HG02642 (cell line): ENCODE measurements around the gene RANBP6.
A peak's percentile ranks its signal among the peaks of the same experiment; 100 is the strongest.
"Not testable (repeated sequence)": the region's sequence is repeated elsewhere in the genome, so short reads cannot be mapped to it uniquely, and the experiment has no call there.

Experiments
- ATAC-seq: cut with Tn5 transposase; IDR thresholded peaks from one replicate; pipeline ENCODE4 v1.9.1; 2021; ENCODE audit warnings: mild to moderate bottlenecking; ENCODE audit not compliant: unreplicated experiment, poor library complexity

The RANBP6 gene

GRCh38 chr9:6015278-6016157 lies at the start of gene RANBP6:
TSS of gene RANBP6 (minus strand) at chr9:6015624. CDS start at chr9:6015607, 17 bp downstream.
- peak; percentile 99 for ATAC-seq

DNA sequence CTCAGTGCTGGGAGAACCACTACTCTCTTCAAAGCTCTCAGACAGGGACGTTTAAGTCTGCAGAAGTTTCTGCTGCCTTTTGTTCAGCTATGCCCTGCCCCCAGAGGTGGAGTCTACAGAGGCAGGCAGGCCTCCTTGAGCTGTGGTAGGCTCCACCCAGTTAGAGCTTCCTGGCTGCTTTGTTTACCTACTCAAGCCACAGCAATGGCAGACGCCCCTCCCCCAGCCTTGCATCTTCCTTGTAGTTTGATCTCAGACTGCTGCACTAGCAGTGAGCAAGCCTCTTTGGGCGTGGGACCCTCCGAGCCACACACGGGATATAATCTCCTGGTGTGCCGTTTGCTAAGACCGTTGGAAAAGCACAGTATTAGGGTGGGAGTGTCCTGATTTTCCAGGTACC lies 47.7 kb upstream of the RANBP6 start:
- not testable (repeated sequence) for ATAC-seq

DNA sequence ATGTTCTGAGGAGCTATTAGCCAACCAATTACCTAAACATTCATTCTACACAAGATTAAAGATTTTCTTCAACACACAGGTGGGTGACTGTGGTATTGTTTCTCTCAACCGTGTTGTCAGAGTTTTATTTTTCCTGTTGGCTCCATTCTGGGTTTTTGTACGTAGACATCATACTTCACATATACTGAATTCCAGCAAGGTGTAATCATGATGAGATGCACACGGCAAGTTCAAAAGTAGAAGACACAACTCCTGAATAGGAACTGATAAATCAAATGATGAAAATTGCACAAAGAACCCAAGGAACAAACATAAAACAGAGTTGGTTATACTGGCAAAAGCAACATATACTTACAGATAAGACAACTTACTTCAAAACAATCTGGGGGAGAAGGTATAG lies 40.2 kb upstream of the RANBP6 start:
- ATAC-seq = no peak

DNA sequence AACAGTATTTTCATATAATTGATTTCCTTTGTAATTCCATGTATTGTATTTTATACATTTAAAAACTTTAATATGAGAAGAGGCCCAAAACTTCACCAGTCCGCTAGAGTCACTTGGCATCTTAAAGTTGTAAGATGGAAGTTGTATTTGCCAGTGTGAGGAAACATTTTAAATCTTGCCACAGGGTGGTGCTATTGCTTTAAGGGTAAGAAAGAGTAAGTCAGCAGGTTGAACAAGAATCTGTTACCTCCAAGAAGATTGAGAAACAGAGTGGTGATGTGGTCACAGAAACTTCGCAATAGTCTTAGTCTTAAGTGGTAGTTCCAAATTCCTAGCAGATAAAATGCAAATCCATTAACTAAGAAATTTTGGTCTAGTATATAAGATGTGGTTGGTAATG lies 39.8 kb upstream of the RANBP6 start:
- ATAC-seq = peak; percentile 66

DNA sequence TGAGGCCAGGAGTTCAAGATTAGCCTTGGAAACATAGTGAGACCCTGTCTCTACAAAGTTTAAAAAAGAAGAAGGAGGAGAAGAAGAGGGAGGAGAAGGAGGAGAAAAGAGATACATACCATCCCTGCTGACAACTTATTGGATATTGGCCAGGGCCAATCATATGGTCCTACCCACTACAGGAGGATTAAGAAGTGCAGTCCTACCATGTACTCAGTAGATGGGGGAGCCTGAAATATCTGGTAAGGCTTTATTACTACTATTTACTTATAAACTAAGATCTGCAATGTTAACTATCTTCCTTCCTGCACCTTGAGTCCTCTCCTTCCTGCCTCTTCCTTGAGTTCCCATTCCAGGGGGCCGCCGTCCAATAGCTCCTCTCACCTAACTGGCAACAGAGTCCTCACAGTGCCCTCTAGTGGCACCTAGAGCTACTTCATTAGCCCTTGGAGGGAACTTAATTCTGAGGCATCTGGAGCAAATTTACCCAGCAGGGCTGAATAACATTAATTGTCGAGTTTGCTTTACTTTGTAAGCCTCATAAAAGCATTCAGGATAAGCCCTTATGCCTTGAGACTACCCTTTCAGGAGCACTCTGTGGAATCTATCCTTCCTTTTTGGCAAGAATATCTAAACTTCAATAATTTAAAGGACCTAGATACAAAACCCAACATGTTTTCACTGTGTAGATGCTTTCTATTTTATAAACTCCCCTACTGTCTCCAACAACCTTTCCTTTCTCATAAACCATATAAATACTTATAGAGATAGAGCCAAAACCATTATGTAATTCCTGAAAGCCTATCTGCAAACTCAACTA lies 39.1 kb upstream of the RANBP6 start:
- peak; percentile 54 for ATAC-seq

DNA sequence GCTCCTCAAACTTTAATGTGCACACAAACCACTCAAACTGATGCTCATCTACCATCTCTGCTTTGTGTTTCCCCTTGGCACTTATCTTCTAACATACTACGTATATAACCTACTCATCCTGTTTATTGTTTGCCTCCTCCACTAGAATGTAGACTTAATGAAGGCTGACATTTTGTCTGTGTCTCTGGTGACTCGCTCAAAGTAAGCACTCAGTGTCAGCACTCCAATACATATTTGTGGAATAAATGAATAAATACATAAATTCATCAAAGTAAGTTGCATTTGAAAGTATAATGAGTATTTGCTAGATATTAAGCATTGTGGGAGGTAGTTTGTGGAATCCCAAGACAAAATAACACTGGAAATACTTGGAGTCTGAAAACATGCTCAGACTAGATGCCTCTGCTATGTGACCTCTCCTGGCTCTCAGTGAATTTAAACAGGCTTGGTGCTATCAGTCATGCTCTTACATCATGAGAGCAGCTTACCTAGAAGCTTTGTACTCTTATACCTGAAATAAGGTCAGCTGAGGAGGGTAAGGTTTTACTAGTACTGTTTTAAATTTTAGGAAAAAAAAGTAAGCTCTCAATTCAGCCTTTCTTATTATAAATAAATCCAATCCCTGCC lies 37.0 kb upstream of the RANBP6 start:
- ATAC-seq = no peak

- peak; percentile 67 for ATAC-seq
These were observed 36.1 kb upstream of the RANBP6 start for GRCh38 chr9:6051511-6051950.

DNA sequence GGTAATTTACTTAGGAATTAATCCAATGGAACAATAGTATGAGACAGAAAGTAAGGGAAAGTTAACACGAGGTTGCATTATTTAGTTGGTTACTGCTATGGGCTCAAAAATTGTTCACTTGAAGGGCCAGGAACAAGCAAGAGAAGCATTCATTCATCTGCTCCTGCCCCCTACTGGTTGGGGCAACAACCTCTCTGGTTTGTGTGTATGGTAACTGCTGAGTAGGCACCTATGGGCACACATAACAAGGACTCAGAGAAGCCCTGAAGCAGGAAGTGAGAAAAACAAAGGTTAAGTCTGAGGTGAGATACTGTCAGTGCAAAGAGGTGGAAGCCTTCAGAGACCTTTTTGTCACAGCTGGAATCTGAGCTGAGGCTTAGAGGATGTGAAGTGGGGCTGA lies 34.4 kb upstream of the RANBP6 start:
- ATAC-seq = peak; percentile 60

- ATAC-seq = no peak
These were observed 32.6 kb upstream of the RANBP6 start for GRCh38 chr9:6048039-6048438.

DNA sequence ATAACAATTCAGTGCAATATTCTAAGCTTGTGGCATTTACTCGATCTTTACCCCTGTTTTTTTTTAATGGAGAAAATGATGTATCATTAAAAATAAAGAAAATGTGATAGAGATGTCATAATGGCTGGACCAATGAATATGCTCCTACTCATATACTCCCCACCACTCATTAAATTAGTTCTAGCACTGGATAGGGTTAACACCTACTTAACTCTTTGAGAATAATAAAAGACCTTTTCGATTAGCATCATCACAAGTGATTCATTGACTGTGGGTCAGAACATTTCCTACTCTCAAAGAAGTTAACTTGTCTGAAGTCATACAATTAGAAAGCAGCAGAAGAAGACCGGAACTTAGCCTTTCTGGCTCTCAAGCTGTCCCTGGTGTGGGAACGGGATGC lies 31.6 kb upstream of the RANBP6 start:
- ATAC-seq = no peak

DNA sequence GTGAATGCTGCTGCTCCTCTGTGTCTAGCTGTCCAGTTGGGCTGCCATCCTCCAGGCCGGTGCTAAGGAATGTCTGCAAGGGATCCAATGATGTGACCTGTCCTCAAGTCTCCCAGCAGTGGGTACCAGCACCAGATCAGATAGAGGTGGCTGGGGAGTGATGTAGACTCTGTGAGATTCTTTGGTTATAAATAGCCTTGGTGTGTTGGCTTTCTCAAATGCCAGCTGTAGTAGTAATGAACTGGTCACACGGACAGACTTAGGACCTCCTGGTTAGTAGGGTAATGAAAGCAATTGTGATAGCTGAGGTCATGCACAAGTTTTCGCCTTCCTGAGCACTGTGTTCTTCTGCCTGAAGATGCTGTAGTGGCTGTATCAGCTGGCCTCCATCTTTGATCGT lies 29.9 kb upstream of the RANBP6 start:
- no peak for ATAC-seq

GRCh38 chr9:6040077-6040476 lies 24.7 kb upstream of the RANBP6 start:
- peak; percentile 53 for ATAC-seq

GRCh38 chr9:6036391-6036790 lies 21.0 kb upstream of the RANBP6 start:
- no peak for ATAC-seq

DNA sequence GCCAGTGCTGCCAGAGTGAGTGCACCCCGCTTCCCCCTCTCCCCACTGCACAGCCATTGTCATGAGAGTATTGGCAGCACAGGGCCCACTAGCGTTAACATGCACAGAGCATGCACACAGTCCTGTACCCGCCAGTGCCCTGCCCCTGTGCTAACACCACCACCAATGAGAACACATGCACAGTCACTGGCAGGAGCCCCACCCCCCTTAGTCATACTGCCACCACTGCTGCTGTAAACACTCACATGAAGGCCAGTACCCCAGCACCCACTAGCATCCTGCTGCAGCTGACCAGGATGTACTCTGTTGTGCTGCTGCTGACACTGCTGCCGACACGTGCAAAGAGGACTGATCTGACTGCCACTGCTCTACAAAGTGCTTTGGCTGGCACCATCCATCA lies 19.5 kb upstream of the RANBP6 start:
- ATAC-seq = no peak

DNA sequence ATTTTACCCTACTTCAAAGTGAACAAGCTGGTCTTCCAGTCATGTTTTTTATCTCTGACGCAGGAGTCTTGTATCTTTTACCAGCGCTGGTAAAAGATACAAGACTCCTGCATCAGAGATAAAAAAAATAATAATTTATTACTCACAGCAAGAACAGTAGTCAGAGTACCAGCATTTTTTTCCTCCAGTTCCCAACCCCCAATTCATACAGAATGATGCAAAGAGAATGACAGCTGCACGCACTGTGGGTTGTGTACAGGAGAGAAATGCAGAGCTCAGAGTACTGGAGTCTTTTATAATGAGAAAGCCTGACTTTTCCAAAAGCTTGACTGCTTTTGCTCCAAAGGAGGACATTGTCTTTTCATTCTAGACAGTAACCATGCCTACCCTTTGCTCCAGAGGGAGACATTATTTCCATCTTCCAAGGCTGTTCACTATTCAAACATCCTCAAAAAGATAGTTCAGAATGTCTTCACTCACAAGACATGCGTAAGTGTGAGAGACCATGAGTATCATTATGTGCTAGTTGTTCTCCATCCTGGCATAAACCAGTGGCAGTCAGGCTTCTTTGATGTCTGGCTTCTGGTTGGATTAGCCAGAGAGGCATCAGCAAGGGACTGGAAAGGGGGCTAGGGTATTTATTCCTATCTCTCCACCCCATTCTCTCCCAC lies 14.3 kb upstream of the RANBP6 start:
- ATAC-seq = no peak

DNA sequence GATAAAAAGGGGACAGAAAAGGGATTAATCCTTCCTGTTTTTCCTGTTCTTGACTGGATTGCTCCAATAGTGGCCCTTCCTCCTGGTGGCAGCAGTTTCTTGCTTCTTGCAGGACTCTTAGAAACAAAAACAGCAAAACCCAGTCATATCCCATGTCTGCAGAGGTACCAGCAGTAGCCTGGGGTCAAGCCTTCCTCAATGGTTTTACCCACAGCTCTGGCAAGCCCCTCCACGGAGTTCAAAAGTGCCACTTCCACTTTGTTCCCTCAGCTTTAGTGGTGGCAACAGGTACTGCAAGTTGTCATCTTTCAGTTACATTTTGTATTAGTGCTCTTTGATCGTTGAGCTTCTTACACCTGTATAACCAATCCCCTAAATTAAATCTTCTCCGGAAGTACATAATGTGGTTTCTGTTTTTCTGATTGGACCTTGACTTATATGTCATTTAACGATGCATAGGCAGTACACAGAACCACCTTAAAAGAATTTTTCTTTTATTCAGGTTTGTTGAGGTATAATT lies 8.7 kb upstream of the RANBP6 start:
- peak; percentile 75 for ATAC-seq

DNA sequence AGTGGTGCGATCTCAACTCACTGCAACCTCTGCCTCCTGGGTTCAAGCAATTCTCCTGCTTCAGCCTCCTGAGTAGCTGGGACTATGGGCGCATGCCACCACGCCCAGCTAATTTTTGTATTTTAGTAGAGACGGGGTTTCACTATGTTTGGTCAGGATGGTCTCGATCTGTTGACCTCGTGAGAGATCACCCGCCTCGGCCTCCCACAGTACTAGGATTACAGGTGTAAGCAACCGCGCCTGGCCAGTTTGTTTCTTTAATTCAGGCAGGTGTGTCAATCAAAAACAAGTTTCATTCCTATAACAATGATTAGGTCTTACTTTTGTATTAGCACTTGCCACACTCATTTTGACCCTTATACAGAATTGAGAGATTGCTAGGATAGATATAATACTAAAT lies 1.6 kb upstream of the RANBP6 start:
- ATAC-seq = not testable (repeated sequence)

- ATAC-seq = no peak
These were observed 654 bp downstream of the RANBP6 start for GRCh38 chr9:6014670-6015270.

DNA sequence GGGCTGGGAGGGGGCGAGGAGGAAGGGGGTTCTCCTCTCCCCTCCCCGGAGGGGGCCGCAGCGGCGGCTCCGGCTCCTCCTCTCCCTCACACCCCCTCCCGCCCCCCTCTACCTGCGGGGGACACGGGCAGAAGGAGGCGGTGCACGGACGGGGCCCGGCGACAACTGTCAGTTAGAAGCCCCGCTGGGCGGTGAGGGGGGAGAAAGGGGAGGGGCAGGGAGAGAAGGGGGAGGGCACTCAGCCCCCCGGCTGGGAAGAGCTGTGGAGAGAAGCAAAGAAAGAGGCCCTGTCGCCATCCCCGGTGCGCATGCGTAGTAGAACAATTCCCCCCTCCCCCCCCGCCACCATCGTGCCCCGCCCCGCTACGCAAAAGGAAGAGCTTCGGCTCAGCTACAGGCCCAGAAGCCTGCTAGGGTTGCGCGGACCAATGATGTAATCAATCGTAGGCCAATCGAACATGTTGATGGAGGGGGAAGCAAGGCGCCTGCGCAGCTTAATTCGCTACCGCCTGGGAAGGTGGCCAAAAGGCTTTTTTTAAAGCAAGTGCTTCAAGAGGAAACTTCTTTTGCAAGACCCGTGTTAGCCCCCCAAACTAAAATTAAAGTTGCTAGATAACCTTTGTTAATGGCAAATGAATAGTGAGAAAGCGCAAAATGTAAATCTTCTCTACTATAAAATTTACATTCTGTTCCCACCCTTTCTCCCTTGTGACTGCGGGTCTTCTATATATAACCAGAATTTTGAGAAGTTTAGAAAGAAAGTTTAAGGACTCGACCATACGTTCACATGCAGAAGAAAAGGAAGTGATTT lies 7.0 kb downstream of the RANBP6 start:
- peak; percentile 67 for ATAC-seq
